HUES6 (cell line): ENCODE measurements around the gene AAGAB.

Experiments
- H3K27ac ChIP-seq: 2 replicates; pipeline ENCODE4 v1.7.0; 2013; ENCODE audit warnings: low read depth, mild to moderate bottlenecking, low read length, inconsistent platforms
- H3K27me3 ChIP-seq: 2 replicates; pipeline ENCODE4 v1.6.1; 2013; ENCODE audit warnings: low read length; ENCODE audit not compliant: control insufficient read depth, insufficient read depth
- H3K36me3 ChIP-seq: 2 replicates; pipeline ENCODE4 v1.6.1; 2013; ENCODE audit warnings: low read length; ENCODE audit not compliant: control insufficient read depth, insufficient read depth
- H3K4me1 ChIP-seq: 2 replicates; pipeline ENCODE4 v1.6.1; 2013; ENCODE audit warnings: low read length; ENCODE audit not compliant: control insufficient read depth, insufficient read depth
- H3K4me3 ChIP-seq: 2 replicates; pipeline ENCODE4 v1.5.1; 2013; ENCODE audit warnings: low read depth, low read length
- H3K9ac ChIP-seq: one replicate; pipeline ENCODE4 v1.6.1; 2013; ENCODE audit warnings: mild to moderate bottlenecking, low read length
- H3K9me3 ChIP-seq: 2 replicates; pipeline ENCODE4 v1.6.1; 2013; ENCODE audit warnings: low read depth, low read length; ENCODE audit not compliant: control insufficient read depth, insufficient read depth

The AAGAB gene

GRCh38 chr15:67227846-67228245, 26.6 kb downstream of the AAGAB start:
- no peaks in the 10 kb centered on the region for H3K27me3 ChIP-seq
- H3K4me3 ChIP-seq = no peak overlapping the region
- no peaks in the 10 kb centered on the region for H3K9me3 ChIP-seq
- no peak overlapping the region for H3K9ac ChIP-seq
- peaks cover 24% of the 10 kb centered on the region for H3K36me3 ChIP-seq
- H3K27ac ChIP-seq = no peak overlapping the region
- no peaks in the 10 kb centered on the region for H3K4me1 ChIP-seq

GRCh38 chr15:67227431-67227830, 27.0 kb downstream of the AAGAB start:
- H3K36me3 ChIP-seq = peaks cover 21% of the 10 kb centered on the region
- H3K4me1 ChIP-seq = no peaks in the 10 kb centered on the region
- no peak overlapping the region for H3K27ac ChIP-seq
- no peak overlapping the region for H3K4me3 ChIP-seq
- no peak overlapping the region for H3K9ac ChIP-seq
- no peaks in the 10 kb centered on the region for H3K27me3 ChIP-seq
- no peaks in the 10 kb centered on the region for H3K9me3 ChIP-seq

DNA sequence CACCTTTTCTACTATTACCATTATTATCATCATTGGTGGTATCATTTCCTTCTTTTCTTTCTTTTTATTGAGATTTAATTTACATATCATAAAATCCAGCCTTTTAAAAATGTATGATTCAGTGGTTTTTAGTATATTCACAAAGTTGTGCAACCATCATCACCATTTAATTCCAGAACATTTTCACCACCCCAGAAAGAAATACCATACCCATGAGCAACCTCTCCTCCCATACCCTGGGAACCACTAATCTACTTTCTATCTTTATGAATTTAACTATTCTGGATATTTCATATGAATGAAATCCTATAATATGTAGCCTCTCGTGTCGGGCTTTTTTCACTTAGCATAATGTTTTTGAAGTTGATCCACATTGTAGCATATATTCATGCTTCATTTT, 29.1 kb downstream of the AAGAB start:
- Histone ChIP-seq H3K27me3 (no peaks in the 10 kb centered on the region), H3K36me3 (peaks cover 5% of the 10 kb centered on the region), H3K9me3 (no peaks in the 10 kb centered on the region), H3K9ac (no peak overlapping the region), H3K4me3 (no peak overlapping the region), H3K4me1 (no peaks in the 10 kb centered on the region), H3K27ac (no peak overlapping the region)

- Histone ChIP-seq H3K4me3 (no peak overlapping the region), H3K27ac (no peak overlapping the region), H3K9ac (no peak overlapping the region), H3K27me3 (no peaks in the 10 kb centered on the region), H3K4me1 (no peaks in the 10 kb centered on the region), H3K36me3 (peaks cover under 1% of the 10 kb centered on the region; the same call in 1 of the 2 replicates), H3K9me3 (no peaks in the 10 kb centered on the region)
These were observed 29.6 kb downstream of the AAGAB start for GRCh38 chr15:67224889-67225288.

GRCh38 chr15:67219288-67219687, 35.2 kb downstream of the AAGAB start:
- Histone ChIP-seq H3K9me3 (no peaks in the 10 kb centered on the region), H3K4me1 (no peaks in the 10 kb centered on the region), H3K4me3 (no peak overlapping the region), H3K36me3 (no peaks in the 10 kb centered on the region), H3K9ac (no peak overlapping the region), H3K27ac (no peak overlapping the region), H3K27me3 (no peaks in the 10 kb centered on the region)

DNA sequence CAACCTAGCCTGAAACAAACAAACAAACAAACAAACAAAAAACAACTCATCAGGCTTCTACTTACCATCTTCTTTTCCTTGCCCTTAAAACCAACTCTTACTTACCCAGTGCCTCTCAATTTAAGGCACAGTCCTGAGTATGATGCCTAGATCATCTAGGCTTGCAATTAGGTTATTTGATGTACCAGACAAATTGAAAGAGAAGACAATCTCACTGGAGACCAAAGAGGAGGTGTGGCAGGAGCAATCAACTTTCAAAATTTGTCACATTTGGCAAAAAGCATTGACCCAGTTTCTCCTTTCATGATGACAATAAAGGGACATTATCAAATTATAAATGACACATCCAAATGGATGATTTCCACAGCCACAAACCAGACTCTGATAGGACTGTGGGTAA, 36.0 kb downstream of the AAGAB start:
- Histone ChIP-seq H3K4me3 (no peak overlapping the region), H3K36me3 (no peaks in the 10 kb centered on the region), H3K9ac (no peak overlapping the region)

DNA sequence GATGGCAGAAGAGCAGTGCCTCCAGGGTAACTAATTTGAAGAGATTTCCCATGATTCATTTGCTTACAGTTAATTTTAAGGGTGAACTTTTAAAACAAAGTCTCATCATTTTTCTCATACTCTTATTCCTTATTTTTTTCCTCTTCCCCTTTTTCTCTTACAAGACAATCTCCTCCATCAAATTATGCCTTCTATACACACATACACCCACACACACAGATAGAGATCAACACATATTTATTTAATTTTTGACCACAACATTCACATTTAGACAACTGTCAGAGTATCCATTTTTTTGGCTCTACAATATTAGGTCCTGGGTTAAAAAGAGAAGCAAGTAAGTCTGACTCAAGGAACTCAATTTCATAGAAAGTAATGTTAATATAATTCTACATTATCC, 37.6 kb downstream of the AAGAB start:
- no peak overlapping the region for H3K27ac ChIP-seq
- H3K9ac ChIP-seq = no peak overlapping the region
- no peaks in the 10 kb centered on the region for H3K9me3 ChIP-seq
- no peaks in the 10 kb centered on the region for H3K4me1 ChIP-seq
- no peaks in the 10 kb centered on the region for H3K27me3 ChIP-seq
- no peak overlapping the region for H3K4me3 ChIP-seq
- no peaks in the 10 kb centered on the region for H3K36me3 ChIP-seq

More for the DNA sequence above, 36.0 kb downstream of the AAGAB start:
- Histone ChIP-seq H3K27ac (no peak overlapping the region), H3K9me3 (no peaks in the 10 kb centered on the region), H3K27me3 (no peaks in the 10 kb centered on the region), H3K4me1 (no peaks in the 10 kb centered on the region)

GRCh38 chr15:67215102-67215501, 39.4 kb downstream of the AAGAB start:
- H3K4me3 ChIP-seq = no peak overlapping the region
- H3K27ac ChIP-seq = no peak overlapping the region
- no peaks in the 10 kb centered on the region for H3K4me1 ChIP-seq
- no peaks in the 10 kb centered on the region for H3K9me3 ChIP-seq
- H3K36me3 ChIP-seq = no peaks in the 10 kb centered on the region
- H3K9ac ChIP-seq = no peak overlapping the region
- no peaks in the 10 kb centered on the region for H3K27me3 ChIP-seq

- no peak overlapping the region for H3K4me3 ChIP-seq
- H3K27ac ChIP-seq = no peak overlapping the region
- H3K36me3 ChIP-seq = peaks cover 14% of the 10 kb centered on the region
- no peaks in the 10 kb centered on the region for H3K27me3 ChIP-seq
- no peaks in the 10 kb centered on the region for H3K4me1 ChIP-seq
- no peaks in the 10 kb centered on the region for H3K9me3 ChIP-seq
- no peak overlapping the region for H3K9ac ChIP-seq
These were observed 41.6 kb downstream of the AAGAB start for GRCh38 chr15:67212684-67213367.

DNA sequence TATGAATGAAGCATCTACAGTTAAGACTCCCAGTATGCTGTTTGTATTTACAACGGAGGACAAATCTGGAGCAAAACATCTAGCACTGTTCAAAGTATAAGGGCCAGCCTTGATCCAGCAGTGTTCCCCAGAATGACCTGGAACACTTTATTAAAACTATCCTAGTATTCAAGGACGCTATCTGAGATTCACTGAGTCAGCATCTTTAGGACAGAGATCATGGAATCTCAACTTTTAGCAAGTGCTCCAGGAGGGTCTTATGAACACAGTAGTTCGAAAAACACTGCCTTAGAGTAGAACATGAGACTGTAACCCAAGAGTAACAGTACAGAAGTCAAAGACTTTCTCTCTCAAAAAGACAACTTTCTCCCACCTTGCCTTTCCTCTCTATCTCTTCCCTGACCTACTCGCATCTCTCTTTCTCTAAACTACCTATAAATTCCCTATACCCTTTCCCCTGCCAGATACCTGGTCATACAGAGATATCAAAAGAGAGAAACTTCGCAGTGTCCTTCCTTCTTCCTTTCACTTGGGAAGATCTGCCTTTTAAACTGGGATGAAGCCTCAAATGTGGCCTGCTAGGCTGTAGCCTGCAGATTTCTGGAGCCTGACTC, 43.8 kb downstream of the AAGAB start:
- Histone ChIP-seq H3K36me3 (peaks cover 22% of the 10 kb centered on the region), H3K4me1 (no peaks in the 10 kb centered on the region), H3K4me3 (no peak overlapping the region), H3K27ac (no peak overlapping the region), H3K27me3 (no peaks in the 10 kb centered on the region), H3K9me3 (no peaks in the 10 kb centered on the region), H3K9ac (no peak overlapping the region)

DNA sequence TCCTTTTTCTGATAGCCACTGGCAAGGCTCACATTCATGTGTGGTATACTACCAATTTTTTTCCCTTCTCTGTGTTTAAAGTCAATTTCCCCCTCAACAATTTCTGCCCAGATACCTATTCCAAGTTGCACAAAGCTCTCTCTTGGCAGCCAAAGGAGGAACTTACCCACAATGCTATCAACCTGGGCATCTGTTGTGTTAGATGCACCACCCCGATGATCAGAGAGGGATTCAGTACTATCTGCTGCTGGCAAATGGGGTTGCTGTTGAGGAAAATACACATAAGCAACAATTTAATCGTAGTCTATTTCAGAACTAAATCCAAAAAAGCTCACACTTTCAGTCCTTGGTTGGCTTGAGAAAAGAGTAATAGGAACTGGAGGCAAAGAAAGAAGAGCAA, 46.1 kb downstream of the AAGAB start:
- no peak overlapping the region for H3K9ac ChIP-seq
- H3K4me3 ChIP-seq = no peak overlapping the region
- peaks cover 27% of the 10 kb centered on the region for H3K36me3 ChIP-seq
- H3K9me3 ChIP-seq = no peaks in the 10 kb centered on the region
- H3K27ac ChIP-seq = no peak overlapping the region
- no peaks in the 10 kb centered on the region for H3K4me1 ChIP-seq
- H3K27me3 ChIP-seq = no peaks in the 10 kb centered on the region
